HG02642 (cell line): ENCODE results near the gene TEX26.

ENCODE experiments used
- ATAC-seq: cut with Tn5 transposase; IDR thresholded peaks from one replicate; pipeline ENCODE4 v1.9.1; 2021; ENCODE audit warnings: mild to moderate bottlenecking; ENCODE audit not compliant: unreplicated experiment, poor library complexity

TEX26 gene

GRCh38 chr13:31011193-31011860 is 78.9 kb downstream of the TEX26 start:
- peak; percentile 50 for ATAC-seq

DNA sequence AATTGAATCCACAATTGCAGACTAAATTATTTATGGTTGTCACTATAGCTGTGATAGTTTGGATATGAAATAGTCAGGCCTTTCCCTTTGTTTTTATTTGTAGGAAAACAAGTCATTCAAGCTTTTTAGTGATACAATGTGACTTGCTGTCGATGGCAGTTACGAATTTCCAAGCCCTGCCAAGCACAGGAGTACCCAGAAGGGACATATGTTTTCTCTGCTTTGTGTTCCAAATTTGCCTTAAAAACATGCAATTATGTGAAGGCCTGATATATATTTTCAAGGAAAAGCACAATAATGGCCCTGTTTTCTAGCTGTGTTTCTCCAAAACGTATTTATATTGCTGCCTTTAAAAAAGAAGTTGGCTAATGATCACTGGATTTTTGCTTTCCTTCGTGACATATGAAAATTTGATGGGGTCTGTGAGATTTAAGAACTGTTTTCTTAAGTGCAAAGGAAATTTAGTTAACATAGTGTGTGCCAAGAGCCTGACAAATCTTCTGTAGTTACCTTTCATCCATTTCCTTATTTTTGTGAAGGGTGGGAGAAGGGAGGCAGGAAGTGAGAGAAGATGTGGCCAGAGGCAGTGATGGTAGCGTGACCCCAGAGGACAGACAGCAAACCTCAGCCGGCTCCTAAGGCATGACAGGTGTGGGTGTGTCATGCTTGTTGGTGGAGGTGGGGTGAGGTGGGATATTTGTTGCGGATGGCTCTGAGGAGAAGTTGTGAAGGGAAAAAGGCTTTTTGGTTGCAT is 79.6 kb downstream of the TEX26 start:
- no peak for ATAC-seq

GRCh38 chr13:31012655-31013024 is 80.2 kb downstream of the TEX26 start:
- no peak for ATAC-seq

GRCh38 chr13:31014456-31014855 is 82.0 kb downstream of the TEX26 start:
- ATAC-seq = no peak

DNA sequence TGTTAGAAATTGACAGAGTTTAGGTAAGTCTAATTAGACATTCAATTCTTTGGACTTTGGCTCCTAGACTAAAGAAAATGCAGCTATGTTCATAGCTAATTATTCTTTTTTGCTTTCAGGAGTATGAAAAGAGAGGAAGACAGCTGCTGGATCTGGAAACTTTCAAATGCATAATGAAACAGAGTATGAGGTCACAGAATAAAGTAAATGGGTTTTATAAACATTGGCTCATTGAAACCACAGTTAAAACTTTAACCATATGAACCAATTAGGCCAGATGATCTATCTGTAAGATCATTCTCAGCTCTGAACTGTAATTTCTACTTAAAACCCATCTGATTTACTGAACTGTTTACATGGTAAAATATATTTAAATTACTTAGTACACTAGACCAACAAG is 82.7 kb downstream of the TEX26 start:
- no peak for ATAC-seq

DNA sequence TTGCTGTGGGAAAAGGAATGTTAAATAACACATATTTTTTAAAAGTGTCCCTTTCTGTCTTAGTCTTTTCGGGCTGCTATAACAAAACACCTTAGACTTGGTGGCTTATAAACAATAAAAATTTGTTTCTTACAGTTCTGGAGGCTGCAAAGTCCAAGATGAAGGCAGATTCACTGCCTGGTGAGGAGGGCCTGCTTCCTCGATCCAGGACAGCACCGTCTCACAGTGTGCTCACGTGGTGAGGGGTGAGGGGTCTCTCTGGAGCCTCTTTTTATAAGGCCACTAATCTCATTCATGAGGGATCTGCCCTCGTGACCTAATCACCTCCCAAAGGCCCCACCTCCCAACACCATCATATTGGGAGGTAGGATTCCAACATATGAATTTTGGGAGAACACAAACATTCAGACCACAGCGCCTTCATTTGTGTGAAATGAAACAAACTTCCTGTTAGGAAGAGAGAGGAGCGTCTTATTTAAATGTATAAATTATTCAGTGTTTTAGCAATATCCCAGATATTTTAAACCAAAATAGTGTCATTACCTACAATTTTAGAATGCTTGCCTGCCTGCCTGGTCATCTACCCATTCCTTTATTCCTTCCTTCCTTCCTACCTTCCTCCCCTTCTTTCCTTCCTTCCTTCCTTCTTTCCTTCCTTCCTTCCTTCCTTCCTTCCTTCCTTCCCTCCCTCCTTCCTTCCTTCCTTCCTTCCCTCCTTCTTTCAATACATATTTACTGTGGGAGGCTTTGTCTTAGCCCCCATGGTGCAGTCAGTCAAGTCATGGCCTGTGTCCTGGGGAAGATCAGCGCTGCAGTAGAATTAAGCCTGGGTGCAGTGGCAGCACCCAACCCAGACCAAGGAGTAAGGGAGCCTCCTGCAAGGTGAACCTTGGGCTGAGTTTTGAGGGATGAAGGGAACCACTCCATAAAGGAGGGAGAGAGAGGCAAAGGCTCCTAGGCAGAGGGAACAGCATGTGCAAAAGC is 84.2 kb downstream of the TEX26 start:
- no peak for ATAC-seq

GRCh38 chr13:31018511-31018910 is 86.1 kb downstream of the TEX26 start:
- ATAC-seq = no peak

- no peak for ATAC-seq
Measured at GRCh38 chr13:31020996-31021395, 88.5 kb downstream of the TEX26 start.

DNA sequence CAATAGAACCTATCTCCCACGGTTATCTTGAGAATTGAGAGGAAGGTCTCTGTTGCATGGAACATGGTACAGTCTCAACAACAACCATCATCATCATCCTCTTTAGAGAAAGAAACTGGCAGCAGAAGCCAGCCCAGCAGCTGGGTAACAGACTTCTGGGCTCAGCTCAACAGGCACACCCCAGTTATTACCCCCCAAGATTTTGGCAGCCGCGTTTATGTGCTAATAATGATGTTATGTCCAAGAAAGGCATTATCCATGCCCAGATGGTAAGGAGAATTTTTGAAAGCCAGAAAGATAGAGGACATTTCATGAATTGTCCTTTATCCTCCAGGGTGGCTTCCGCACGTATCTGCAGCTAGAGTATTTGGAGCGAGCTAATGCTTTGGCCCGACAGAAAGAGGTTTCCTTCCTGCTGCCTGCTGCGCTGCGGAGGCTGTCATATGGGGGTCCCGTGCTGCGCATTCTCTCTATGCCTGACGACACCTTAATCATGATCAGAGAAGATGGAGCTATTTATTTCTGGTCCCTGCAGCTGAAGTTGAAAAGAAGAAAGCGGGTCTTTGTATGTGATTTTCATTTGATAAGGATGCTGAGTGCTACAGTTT is 89.9 kb downstream of the TEX26 start:
- no peak for ATAC-seq

- ATAC-seq = no peak
Measured at GRCh38 chr13:31022928-31023530, 90.6 kb downstream of the TEX26 start.
